Measurements from ENCODE around the gene EVA1B.
A peak's percentile ranks its signal among the peaks of the same experiment; 100 is the strongest.

EVA1B gene

DNA sequence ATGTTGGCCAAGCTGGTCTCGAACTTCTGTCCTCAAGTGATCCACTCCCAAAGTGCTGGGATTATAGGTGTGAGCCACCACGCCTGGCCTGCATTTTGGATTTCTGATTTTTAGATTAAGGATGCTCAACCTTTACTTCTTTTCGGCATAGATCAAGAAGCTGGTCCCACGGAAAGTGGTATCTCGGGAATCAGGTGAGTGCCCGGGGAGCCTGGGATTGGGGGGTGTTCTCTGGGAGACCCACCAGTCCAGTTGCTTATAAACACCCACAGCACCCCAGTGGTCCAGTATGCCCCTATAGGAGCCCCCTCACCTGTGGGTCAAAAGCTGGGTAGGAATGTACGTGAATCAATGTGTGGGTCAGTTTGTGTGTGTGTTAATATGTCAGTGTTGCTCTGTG is 14.0 kb downstream of the EVA1B start:
- no peak for DNase-seq (ENCODE audit: low spot score in 2 of 2)
- no peak overlapping the region for H3K27ac Mint-ChIP-seq
- no peaks in the 10 kb centered on the region for H3K27me3 Mint-ChIP-seq
- H3K36me3 Mint-ChIP-seq: no peaks in the 10 kb centered on the region
- peaks cover 14% of the 10 kb centered on the region for H3K4me1 Mint-ChIP-seq
- no peaks in the 10 kb centered on the region for H3K9me3 Mint-ChIP-seq
- no peak for ATAC-seq (ENCODE audit: low read depth)
- H3K4me3 Mint-ChIP-seq: no peak overlapping the region

- H3K9me3 Mint-ChIP-seq: no peaks in the 10 kb centered on the region
- H3K27me3 Mint-ChIP-seq: no peaks in the 10 kb centered on the region
- DNase-seq (ENCODE audit: low spot score in 2 of 2) (no peak), ATAC-seq (ENCODE audit: low read depth) (no peak)
- H3K4me3 Mint-ChIP-seq: peak overlapping the region; percentile 71
- H3K4me1 Mint-ChIP-seq: peaks cover 16% of the 10 kb centered on the region
- H3K27ac Mint-ChIP-seq: no peak overlapping the region
- H3K36me3 Mint-ChIP-seq: peaks cover 8% of the 10 kb centered on the region
Measured at GRCh38 chr1:36307601-36308330, 15.7 kb downstream of the EVA1B start.

DNA sequence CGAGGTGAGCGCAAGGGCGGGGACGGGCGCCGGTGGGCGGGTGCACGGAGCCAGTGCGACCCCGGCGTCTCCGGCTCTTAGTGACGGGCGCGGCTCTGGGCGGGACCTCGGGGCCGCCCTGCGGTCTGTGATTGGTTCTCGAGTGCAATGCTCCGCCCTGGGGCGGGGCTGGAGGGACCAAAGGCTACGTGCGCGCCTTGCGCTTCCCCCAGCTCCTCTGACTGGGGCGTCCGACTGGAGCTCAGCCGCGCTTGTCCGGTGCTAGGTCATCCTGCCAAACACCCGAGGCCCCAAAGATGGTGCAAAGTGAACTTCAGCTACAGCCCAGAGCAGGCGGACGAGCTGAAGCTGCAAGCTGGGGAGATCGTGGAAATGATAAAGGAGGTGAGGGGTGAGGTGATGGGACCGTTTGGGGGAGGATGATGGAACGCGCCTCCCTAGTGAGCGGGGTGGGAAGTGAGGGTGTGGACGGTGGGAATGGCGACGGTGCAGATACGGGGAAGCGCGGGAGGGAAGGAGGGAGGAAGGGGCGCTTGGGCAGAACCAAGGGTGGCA is 16.5 kb downstream of the EVA1B start:
- ATAC-seq (ENCODE audit: low read depth) (peak; percentile 95), DNase-seq (ENCODE audit: low spot score in 2 of 2) (peak; percentile 89 to 93)
- Mint-ChIP-seq H3K9me3 (no peaks in the 10 kb centered on the region), H3K27me3 (no peaks in the 10 kb centered on the region), H3K4me3 (peak overlapping the region; percentile 95), H3K4me1 (peaks cover 16% of the 10 kb centered on the region), H3K27ac (peak overlapping the region; percentile 85), H3K36me3 (peaks cover 14% of the 10 kb centered on the region)

- Mint-ChIP-seq H3K9me3 (no peaks in the 10 kb centered on the region), H3K36me3 (peaks cover 15% of the 10 kb centered on the region), H3K27me3 (no peaks in the 10 kb centered on the region), H3K27ac (peak within 1 kb of the TSS; percentile 85), H3K4me3 (peak within 1 kb of the TSS; percentile 95), H3K4me1 (peaks cover 16% of the 10 kb centered on the region)
- ATAC-seq (ENCODE audit: low read depth): peak; percentile 46
- DNase-seq (ENCODE audit: low spot score in 2 of 2): peak in 1 of 2 donors; percentile 48
Measured at GRCh38 chr1:36306210-36306901, 17.1 kb downstream of the EVA1B start, which contains the start of gene SH3D21. SH3D21 (plus strand) TSS chr1:36306368; CDS start chr1:36306421, 53 bp downstream.

- Mint-ChIP-seq H3K4me1 (peaks cover 16% of the 10 kb centered on the region), H3K27ac (peak overlapping the region; percentile 45), H3K4me3 (peak overlapping the region; percentile 95), H3K27me3 (no peaks in the 10 kb centered on the region), H3K36me3 (peaks cover 18% of the 10 kb centered on the region), H3K9me3 (no peaks in the 10 kb centered on the region)
- DNase-seq (ENCODE audit: low spot score in 2 of 2): no peak
- no peak for ATAC-seq (ENCODE audit: low read depth)
Measured at GRCh38 chr1:36305915-36306209, 17.6 kb downstream of the EVA1B start.

- Mint-ChIP-seq H3K27ac (peak overlapping the region; percentile 45), H3K4me1 (peaks cover 16% of the 10 kb centered on the region), H3K36me3 (peaks cover 23% of the 10 kb centered on the region), H3K27me3 (no peaks in the 10 kb centered on the region), H3K9me3 (no peaks in the 10 kb centered on the region), H3K4me3 (peak overlapping the region; percentile 95)
- DNase-seq (ENCODE audit: low spot score in 2 of 2): no peak
- no peak for ATAC-seq (ENCODE audit: low read depth)
Measured at GRCh38 chr1:36304970-36305914, 18.2 kb downstream of the EVA1B start.

DNA sequence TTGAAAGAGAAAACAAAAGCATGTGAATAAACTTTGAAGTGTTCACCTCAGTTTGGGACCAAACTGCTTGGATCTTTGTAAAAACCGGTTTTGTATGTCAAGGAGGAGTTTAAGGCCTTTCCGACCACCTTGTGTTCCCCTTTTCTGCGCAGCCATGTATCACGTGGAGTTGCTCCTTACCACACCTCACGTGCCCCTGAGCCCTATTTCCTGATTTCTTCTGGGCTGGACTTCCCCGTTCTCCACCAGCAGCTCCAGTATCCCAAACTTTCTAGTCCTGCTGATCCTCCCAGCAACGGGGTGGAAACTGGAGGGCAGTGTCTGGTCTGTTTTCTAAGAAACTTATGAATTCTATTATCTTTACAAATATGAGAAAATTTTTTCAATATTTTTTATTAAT is 18.9 kb downstream of the EVA1B start:
- Mint-ChIP-seq H3K27me3 (no peaks in the 10 kb centered on the region), H3K4me3 (no peak overlapping the region), H3K9me3 (no peaks in the 10 kb centered on the region), H3K36me3 (peaks cover 27% of the 10 kb centered on the region), H3K27ac (peak overlapping the region; percentile 45), H3K4me1 (peaks cover 20% of the 10 kb centered on the region)
- DNase-seq (ENCODE audit: low spot score in 2 of 2) (no peak), ATAC-seq (ENCODE audit: low read depth) (no peak)

DNA sequence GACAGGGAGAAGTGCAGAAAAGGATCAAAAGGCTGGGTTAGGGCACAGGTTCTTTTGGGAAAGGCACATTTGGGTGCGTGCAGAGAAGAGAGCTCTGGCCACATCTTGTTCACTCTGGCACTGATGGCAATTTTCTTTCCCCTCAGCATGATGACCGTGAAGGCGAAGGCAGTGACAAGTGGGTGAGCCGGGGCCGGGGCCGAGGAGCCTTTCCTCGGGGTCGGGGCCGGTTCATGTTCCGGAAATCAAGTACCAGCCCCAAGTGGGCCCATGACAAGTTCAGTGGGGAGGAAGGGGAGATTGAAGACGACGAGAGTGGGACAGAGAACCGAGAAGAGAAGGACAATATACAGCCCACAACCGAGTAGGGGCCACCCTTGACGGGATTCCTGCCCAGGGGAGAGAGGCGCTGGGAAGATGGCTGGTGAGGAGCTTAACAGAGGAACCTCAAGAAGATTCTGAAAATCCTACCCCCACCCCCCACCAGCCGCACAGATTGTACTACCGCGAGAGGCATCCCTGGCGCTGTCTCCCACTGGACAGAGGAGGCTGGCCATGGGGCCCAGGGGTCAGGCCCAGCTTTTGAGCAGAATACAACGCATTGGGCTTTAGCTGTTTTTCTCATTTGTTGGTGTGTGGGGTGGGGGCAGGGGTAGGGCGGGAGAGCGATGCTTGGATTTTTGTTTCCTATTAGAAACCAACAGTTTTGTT is 19.6 kb downstream of the EVA1B start:
- Mint-ChIP-seq H3K27me3 (no peaks in the 10 kb centered on the region), H3K4me1 (peaks cover 20% of the 10 kb centered on the region), H3K4me3 (peak overlapping the region; percentile 17), H3K36me3 (peaks cover 27% of the 10 kb centered on the region), H3K27ac (peak overlapping the region; percentile 65), H3K9me3 (no peaks in the 10 kb centered on the region)
- DNase-seq (ENCODE audit: low spot score in 2 of 2) (no peak), ATAC-seq (ENCODE audit: low read depth) (no peak)

DNA sequence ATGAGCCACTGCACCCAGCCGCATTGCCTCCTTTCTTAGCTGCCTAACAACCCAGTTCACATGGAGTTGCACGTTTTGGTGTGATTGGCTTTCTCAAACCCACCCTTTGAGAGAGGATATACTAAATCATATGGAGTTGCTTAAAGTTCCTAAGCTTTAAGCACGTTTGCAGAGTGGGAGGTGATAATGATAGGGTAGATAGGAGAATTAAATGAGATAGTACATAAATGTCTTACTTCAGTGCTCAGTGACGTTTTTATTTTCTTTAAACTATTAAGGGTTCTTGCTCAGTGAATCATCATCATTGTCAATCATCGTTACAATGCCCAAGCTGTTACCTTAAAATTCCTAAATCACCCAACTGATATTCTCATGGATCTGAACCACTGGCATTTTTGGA is 20.2 kb downstream of the EVA1B start:
- Mint-ChIP-seq H3K36me3 (peaks cover 27% of the 10 kb centered on the region), H3K27ac (peak overlapping the region; percentile 65), H3K4me3 (no peak overlapping the region), H3K9me3 (no peaks in the 10 kb centered on the region), H3K4me1 (peaks cover 20% of the 10 kb centered on the region), H3K27me3 (no peaks in the 10 kb centered on the region)
- ATAC-seq (ENCODE audit: low read depth): no peak
- DNase-seq (ENCODE audit: low spot score in 2 of 2): no peak

DNA sequence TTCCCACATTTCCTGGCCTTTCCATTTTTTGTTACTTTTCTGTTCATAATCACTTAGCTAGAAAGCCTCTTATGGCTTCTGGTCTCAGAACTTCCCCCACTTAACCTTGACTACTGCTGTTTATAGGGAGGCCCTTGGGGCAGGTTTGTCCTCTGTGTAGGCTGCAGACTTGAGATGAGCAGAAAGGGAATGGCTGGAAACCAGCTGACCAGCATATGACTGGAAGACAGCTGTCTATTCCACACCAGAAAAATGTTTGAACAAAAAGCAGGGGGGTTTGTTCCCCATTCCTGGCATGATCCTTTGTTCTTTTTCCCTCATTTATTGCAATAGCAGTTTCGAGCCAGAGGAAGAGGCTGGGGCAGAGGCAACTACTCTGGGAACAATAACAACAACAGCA is 22.2 kb downstream of the EVA1B start:
- Mint-ChIP-seq H3K9me3 (no peaks in the 10 kb centered on the region), H3K27ac (peak overlapping the region; percentile 39), H3K27me3 (no peaks in the 10 kb centered on the region), H3K4me3 (no peak overlapping the region), H3K4me1 (peaks cover 13% of the 10 kb centered on the region), H3K36me3 (peaks cover 29% of the 10 kb centered on the region)
- DNase-seq (ENCODE audit: low spot score in 2 of 2) (no peak), ATAC-seq (ENCODE audit: low read depth) (no peak)

GRCh38 chr1:36300526-36300925 is 22.9 kb downstream of the EVA1B start:
- Mint-ChIP-seq H3K27me3 (no peaks in the 10 kb centered on the region), H3K4me1 (peaks cover 14% of the 10 kb centered on the region), H3K36me3 (peaks cover 30% of the 10 kb centered on the region), H3K27ac (peak overlapping the region; percentile 39), H3K9me3 (no peaks in the 10 kb centered on the region), H3K4me3 (no peak overlapping the region)
- ATAC-seq (ENCODE audit: low read depth): no peak
- DNase-seq (ENCODE audit: low spot score in 2 of 2): no peak

DNA sequence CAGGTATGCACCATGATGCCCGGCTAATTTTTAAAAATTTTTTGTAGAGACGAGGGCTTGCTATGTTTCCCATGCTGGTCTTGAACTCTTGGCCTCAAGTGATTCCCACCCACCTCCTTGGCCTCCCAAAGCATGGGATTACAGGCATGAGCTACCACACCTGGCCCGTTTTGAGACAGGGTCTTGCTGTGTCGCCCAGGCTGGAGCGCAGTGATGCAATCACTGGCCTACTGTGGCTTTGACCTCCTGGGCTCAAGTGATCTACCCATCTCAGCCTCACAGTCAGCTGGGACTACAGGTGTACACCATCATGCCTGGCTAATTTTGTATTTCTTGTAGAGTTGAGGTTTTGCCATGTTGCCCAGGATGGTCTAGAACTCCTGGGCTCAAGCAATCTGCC is 24.8 kb downstream of the EVA1B start:
- no peak for DNase-seq (ENCODE audit: low spot score in 2 of 2)
- Mint-ChIP-seq H3K4me1 (peaks cover 9% of the 10 kb centered on the region), H3K9me3 (no peaks in the 10 kb centered on the region), H3K4me3 (no peak overlapping the region), H3K27me3 (no peaks in the 10 kb centered on the region), H3K36me3 (peaks cover 33% of the 10 kb centered on the region), H3K27ac (no peak overlapping the region)
- ATAC-seq (ENCODE audit: low read depth): no peak

DNA sequence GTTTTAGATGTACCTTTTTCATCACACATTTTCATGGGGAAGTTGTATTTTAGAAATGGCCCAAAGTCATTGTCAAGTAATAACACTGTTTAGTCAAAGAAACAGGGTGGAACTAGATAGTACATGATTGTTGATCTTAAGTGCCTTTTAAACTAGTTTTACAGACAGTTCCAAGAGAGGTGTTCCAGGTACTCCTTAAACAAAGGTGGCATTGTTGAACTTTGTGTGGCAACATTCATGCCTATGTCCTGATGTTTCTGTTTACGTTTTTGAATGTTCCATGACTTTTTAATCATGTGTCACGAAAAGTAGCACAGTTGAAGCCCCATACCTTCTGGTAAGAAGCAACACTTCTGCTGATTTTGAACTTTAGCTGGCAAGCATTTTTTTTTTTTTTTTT is 26.4 kb downstream of the EVA1B start:
- Mint-ChIP-seq H3K27me3 (no peaks in the 10 kb centered on the region), H3K36me3 (peaks cover 28% of the 10 kb centered on the region)

More for the DNA sequence above, 26.4 kb downstream of the EVA1B start:
- Mint-ChIP-seq H3K27ac (no peak overlapping the region), H3K4me1 (peaks cover 7% of the 10 kb centered on the region), H3K9me3 (no peaks in the 10 kb centered on the region), H3K4me3 (no peak overlapping the region)
- no peak for ATAC-seq (ENCODE audit: low read depth)
- no peak for DNase-seq (ENCODE audit: low spot score in 2 of 2)

Data from memory B cell (primary cell).